HFFc6 (cell line): ENCODE data around the gene LENG8. TPM values are rescaled to one million over a fixed set of nuclear protein-coding genes. Genes with fewer than 3 reads are reported as not detected.
"Not testable (repeated sequence)": the region's sequence is repeated elsewhere in the genome, so short reads cannot be mapped to it uniquely, and the experiment has no call there.

Experiments
- DNase-seq: peaks from one replicate; pipeline ENCODE4 v3.0.0-alpha.2; 2018
- H3K27ac Mint-ChIP-seq: 2 replicates; pipeline ENCODE4 v1.8.0; 2020; ENCODE audit warnings: mild to moderate bottlenecking, mixed read lengths
- H3K27me3 Mint-ChIP-seq: 2 replicates; pipeline ENCODE4 v1.8.0; 2021; ENCODE audit warnings: mild to moderate bottlenecking, moderate library complexity, mixed read lengths; ENCODE audit not compliant: insufficient read depth
- H3K36me3 Mint-ChIP-seq: 2 replicates; pipeline ENCODE4 v1.8.0; 2021; ENCODE audit warnings: low read depth, mixed read lengths
- H3K4me1 Mint-ChIP-seq: 2 replicates; pipeline ENCODE4 v1.8.0; 2020; ENCODE audit warnings: low read depth, mixed read lengths
- H3K4me3 Mint-ChIP-seq: 2 replicates; pipeline ENCODE4 v1.8.0; 2020; ENCODE audit warnings: mild to moderate bottlenecking, moderate library complexity, mixed read lengths
- H3K9me3 Mint-ChIP-seq: 2 replicates; pipeline ENCODE4 v1.8.0; 2020; ENCODE audit warnings: mild to moderate bottlenecking, mixed read lengths
- total RNA-seq, 6 experiments: library from RNA; stranded (reverse); fragmentation: NEBNext Ultra II Directional; extraction: Animal tissue kit (Norgen Biotek cat#: 25700); gene quantifications; 2 replicates in 1 of 6; 3 replicates in 5 of 6; pipeline ENCODE4 v1.2.3, GENCODE V29; 2021
- TF ChIP-seq, protein P1 (sequence below): fragments of 200-600 bp; sonication (generic); IDR thresholded peaks from 2 replicates; pipeline ENCODE4 v1.5.0; 2021; ENCODE audit warnings: antibody characterized with exemption, mild to moderate bottlenecking

LENG8 gene
- total RNA-seq, 6 experiments from 2014 or later = 70.7 to 76.5 (median 74.0) TPM

DNA sequence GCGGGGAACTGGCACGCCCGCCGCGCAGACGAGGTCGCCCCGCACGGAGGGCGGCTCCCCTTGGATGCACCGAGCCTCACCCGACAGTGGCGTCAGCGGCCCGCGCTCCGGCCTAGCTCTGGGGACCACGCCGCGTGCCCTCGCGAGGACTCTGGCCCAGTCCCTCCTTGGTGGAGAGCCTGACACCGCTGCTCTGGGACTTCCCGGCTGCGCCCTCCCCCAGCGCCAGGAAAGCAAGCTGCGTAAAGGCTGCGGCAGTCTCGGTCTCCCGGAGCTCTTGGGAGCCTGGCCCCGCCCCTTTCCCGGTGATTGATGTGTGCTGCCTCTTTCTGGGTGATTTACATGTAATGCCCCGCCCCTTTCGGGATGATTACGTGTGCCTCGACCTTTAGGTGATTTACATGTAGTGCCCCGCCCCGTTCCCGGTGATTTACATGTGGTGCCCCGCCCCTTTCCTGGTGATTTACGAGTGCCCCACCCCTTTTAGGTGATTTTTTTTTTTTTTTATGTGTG, 14.6 kb downstream of the LENG8 start, which contains the start of gene LENG9:
Gene LENG9 (minus strand): TSS at position 248 of the 513 bp plus-strand sequence. CDS start 252 bp downstream, outside the sequence.
- TF ChIP-seq, protein P1, sequence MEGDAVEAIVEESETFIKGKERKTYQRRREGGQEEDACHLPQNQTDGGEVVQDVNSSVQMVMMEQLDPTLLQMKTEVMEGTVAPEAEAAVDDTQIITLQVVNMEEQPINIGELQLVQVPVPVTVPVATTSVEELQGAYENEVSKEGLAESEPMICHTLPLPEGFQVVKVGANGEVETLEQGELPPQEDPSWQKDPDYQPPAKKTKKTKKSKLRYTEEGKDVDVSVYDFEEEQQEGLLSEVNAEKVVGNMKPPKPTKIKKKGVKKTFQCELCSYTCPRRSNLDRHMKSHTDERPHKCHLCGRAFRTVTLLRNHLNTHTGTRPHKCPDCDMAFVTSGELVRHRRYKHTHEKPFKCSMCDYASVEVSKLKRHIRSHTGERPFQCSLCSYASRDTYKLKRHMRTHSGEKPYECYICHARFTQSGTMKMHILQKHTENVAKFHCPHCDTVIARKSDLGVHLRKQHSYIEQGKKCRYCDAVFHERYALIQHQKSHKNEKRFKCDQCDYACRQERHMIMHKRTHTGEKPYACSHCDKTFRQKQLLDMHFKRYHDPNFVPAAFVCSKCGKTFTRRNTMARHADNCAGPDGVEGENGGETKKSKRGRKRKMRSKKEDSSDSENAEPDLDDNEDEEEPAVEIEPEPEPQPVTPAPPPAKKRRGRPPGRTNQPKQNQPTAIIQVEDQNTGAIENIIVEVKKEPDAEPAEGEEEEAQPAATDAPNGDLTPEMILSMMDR = no peak
- Mint-ChIP-seq H3K36me3 (peaks cover 27% of the 10 kb centered on the region), H3K27me3 (peaks cover 28% of the 10 kb centered on the region), H3K4me3 (peak within 1 kb of the TSS; percentile 91), H3K9me3 (peaks cover 9% of the 10 kb centered on the region), H3K4me1 (peaks cover 34% of the 10 kb centered on the region), H3K27ac (peak within 1 kb of the TSS; percentile 96)
- DNase-seq = peak; percentile 97

GRCh38 chr19:54464044-54464629, 15.1 kb downstream of the LENG8 start:
- peak overlapping the region; percentile 96 for H3K27ac Mint-ChIP-seq

GRCh38 chr19:54464630-54465425, 15.8 kb downstream of the LENG8 start:
- H3K4me1 Mint-ChIP-seq = peaks cover 29% of the 10 kb centered on the region
- peak; percentile 70 for DNase-seq

More at GRCh38 chr19:54464044-54464629, 15.1 kb downstream of the LENG8 start:
- Mint-ChIP-seq H3K4me3 (peak overlapping the region; percentile 91), H3K4me1 (peaks cover 29% of the 10 kb centered on the region), H3K36me3 (peaks cover 21% of the 10 kb centered on the region), H3K27me3 (peaks cover 28% of the 10 kb centered on the region), H3K9me3 (peaks cover 9% of the 10 kb centered on the region)
- TF ChIP-seq, protein P1 = no peak
- DNase-seq = peak; percentile 55

DNA sequence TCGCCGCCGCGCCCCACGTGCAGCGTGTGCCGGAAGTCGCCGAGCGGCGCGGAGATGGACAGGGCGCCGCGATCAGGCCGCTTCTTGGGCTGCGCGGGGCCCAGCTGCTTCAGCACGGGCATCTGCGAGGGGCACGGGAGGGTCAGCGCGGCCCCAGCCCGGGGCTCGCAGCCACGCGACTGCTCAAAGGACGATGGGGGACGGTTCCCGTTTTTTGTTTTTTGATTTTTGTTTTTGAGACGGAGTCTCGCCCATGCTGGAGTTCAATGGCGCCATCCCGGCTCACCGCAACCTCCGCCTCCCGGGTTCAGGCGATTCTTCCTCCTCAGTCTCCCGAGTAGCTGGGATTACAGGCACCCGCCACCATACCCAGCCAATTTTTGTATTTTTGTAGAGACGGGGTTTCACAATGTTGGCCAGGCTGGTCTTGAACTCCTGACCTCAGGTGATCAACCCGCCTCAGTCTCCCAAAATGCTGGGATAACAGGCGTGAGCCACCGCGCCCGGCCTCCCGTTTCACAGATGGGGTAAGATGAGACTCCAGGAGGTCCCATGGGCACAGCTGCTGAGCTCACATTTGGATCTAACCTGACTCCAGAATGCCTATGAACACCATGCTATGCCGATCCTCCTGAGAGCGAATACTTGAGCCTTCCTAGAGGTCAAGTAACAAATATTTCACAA, 16.6 kb downstream of the LENG8 start:
- peaks cover 19% of the 10 kb centered on the region for H3K36me3 Mint-ChIP-seq
- TF ChIP-seq, protein P1 = no peak
- H3K27ac Mint-ChIP-seq = no peak overlapping the region

More at GRCh38 chr19:54464630-54465425, 15.8 kb downstream of the LENG8 start:
- Mint-ChIP-seq H3K4me3 (peak overlapping the region; percentile 91), H3K27me3 (peaks cover 26% of the 10 kb centered on the region), H3K36me3 (peaks cover 19% of the 10 kb centered on the region), H3K27ac (peak overlapping the region; percentile 96), H3K9me3 (peaks cover 9% of the 10 kb centered on the region)
- TF ChIP-seq, protein P1 = no peak; the same call in 1 of the 2 replicates

GRCh38 chr19:54466110-54466480, 17.1 kb downstream of the LENG8 start:
- peaks cover 40% of the 10 kb centered on the region for H3K4me1 Mint-ChIP-seq
- H3K4me3 Mint-ChIP-seq, H3K27ac Mint-ChIP-seq, H3K9me3 Mint-ChIP-seq, DNase-seq: not testable (repeated sequence)
- H3K36me3 Mint-ChIP-seq = peaks cover 21% of the 10 kb centered on the region
- H3K27me3 Mint-ChIP-seq = peaks cover 23% of the 10 kb centered on the region

More for the DNA sequence above, 16.6 kb downstream of the LENG8 start:
- peaks cover 36% of the 10 kb centered on the region for H3K4me1 Mint-ChIP-seq
- DNase-seq = no peak
- H3K9me3 Mint-ChIP-seq = peaks cover 9% of the 10 kb centered on the region
- peaks cover 26% of the 10 kb centered on the region for H3K27me3 Mint-ChIP-seq
- no peak overlapping the region for H3K4me3 Mint-ChIP-seq
